Right cardiac atrium (tissue), 5 donors: Measurements from ENCODE around the gene MINAR1. TPM values are rescaled to one million over a fixed set of nuclear protein-coding genes. Genes with fewer than 3 reads are reported as not detected.
"Not testable (repeated sequence)": the region's sequence is repeated elsewhere in the genome, so short reads cannot be mapped to it uniquely, and the experiment has no call there.

ENCODE experiments used
- ATAC-seq, 2 donors: fragments of 200-7000 bp; cut with Tn5 transposase; one replicate each; pipeline versions ENCODE4 v1.8.0 to v1.9.1; 2020; ENCODE audit warnings: moderate library complexity in 2 of 2, mild to moderate bottlenecking in 1 of 2
- DNase-seq, 3 donors: peaks; one replicate each; pipeline ENCODE4 v3.0.0-alpha.2; 2020
- H3K27ac ChIP-seq: one replicate; pipeline ENCODE4 v1.5.1; 2013; ENCODE audit warnings: mild to moderate bottlenecking, low read length, control low read depth, moderate library complexity
- H3K27me3 ChIP-seq: one replicate; pipeline ENCODE4 v1.6.1; 2013; ENCODE audit not compliant: control insufficient read depth, insufficient read depth
- H3K4me1 ChIP-seq: one replicate; pipeline ENCODE4 v1.6.1; 2013; ENCODE audit warnings: low read length; ENCODE audit not compliant: control insufficient read depth, insufficient read depth
- H3K4me3 ChIP-seq: one replicate; pipeline ENCODE4 v1.5.1; 2013; ENCODE audit warnings: low read length, control low read depth
- H3K9me3 ChIP-seq: one replicate; pipeline ENCODE4 v1.6.1; 2013; ENCODE audit warnings: low read length; ENCODE audit not compliant: control insufficient read depth
- WGBS: extraction: QIAGEN DNeasy Blood & Tissue Kit; methylation state at CpG from one replicate; pipeline ENCODE4 v1.1.7; 2013; 5-methylcytosine and 5-hydroxymethylcytosine counted together
- intact Hi-C, 4 donors: fragments of 100-400 bp; cut with DNase I; formaldehyde crosslinking; loops; one replicate each; pipeline versions ENCODE4 v1.11.0 to v1.14.0; 2022 to 2023
- polyA plus RNA-seq: library from polyadenylated mRNA; stranded (reverse); fragments of 200-250 nt; gene quantifications from one replicate; pipeline ENCODE4 v1.2.3, GENCODE V29; 2013
- total RNA-seq, 4 donors: library from RNA; stranded (reverse); fragmentation: NEBNext Ultra II Directional; extraction: Animal tissue kit (Norgen Biotek cat#: 25700); gene quantifications; one replicate each; pipeline ENCODE4 v1.2.1, GENCODE V29; 2021
- donor health status: healthy with polysubstance abuse.
- donor health status: DM: no; HTN: yes; CAD: no.
- donor health status: DM: no; HTN: no; CAD: no.
- donor health status: DM: no; HTN: yes; CAD: no; lungs with severe emphysema.
- donor health status: DM: yes; HTN: yes; CAD: no.

Gene MINAR1
- total and polyA plus RNA-seq, 5 donors: 0.05 to 0.36 (median 0.11) TPM

GRCh38 chr15:79408041-79408440, 24.1 kb upstream of the MINAR1 start:
- intact Hi-C loops: no loop called here
- Histone ChIP-seq H3K9me3 (no peaks in the 10 kb centered on the region), H3K4me3 (no peak overlapping the region), H3K27ac (no peak overlapping the region), H3K27me3 (no peaks in the 10 kb centered on the region), H3K4me1 (no peaks in the 10 kb centered on the region)
- no peak for DNase-seq
- 68% methylated on average over 5 of the region's 5 CpGs for WGBS
- ATAC-seq: no peak

- H3K4me3 ChIP-seq: no peak overlapping the region
- ATAC-seq (no peak), DNase-seq (no peak)
- H3K27me3 ChIP-seq: no peaks in the 10 kb centered on the region
- H3K9me3 ChIP-seq: no peaks in the 10 kb centered on the region
- no peaks in the 10 kb centered on the region for H3K4me1 ChIP-seq
- no peak overlapping the region for H3K27ac ChIP-seq
- 87% methylated on average over 2 of the region's 2 CpGs for WGBS
- intact Hi-C loops: no loop called here
These were observed 21.9 kb upstream of the MINAR1 start for GRCh38 chr15:79410237-79410636.

- Histone ChIP-seq H3K27me3 (no peaks in the 10 kb centered on the region), H3K27ac (no peak overlapping the region), H3K4me3 (no peak overlapping the region), H3K4me1 (no peaks in the 10 kb centered on the region), H3K9me3 (no peaks in the 10 kb centered on the region)
- DNase-seq (no peak), ATAC-seq (peak in 1 of 2 donors; percentile 11)
- WGBS: 85% methylated on average over 3 of the region's 3 CpGs
- intact Hi-C loops: no loop called here
These were observed 20.1 kb upstream of the MINAR1 start for GRCh38 chr15:79412010-79412409.

GRCh38 chr15:79412429-79412828, 19.7 kb upstream of the MINAR1 start:
- no peaks in the 10 kb centered on the region for H3K27me3 ChIP-seq
- H3K4me1 ChIP-seq: no peaks in the 10 kb centered on the region
- no peak overlapping the region for H3K27ac ChIP-seq
- WGBS: 97% methylated on average over 6 of the region's 6 CpGs
- no peaks in the 10 kb centered on the region for H3K9me3 ChIP-seq
- ATAC-seq: no peak
- H3K4me3 ChIP-seq: no peak overlapping the region
- intact Hi-C loops: no loop called here
- DNase-seq: peak in 1 of 3 donors; percentile 33

- no peaks in the 10 kb centered on the region for H3K27me3 ChIP-seq
- H3K4me1 ChIP-seq: no peaks in the 10 kb centered on the region
- WGBS: over 99% methylated on average over 2 of the region's 2 CpGs
- ATAC-seq: no peak
- H3K4me3 ChIP-seq: no peak overlapping the region
- H3K27ac ChIP-seq: no peak overlapping the region
- intact Hi-C loops: no loop called here
- H3K9me3 ChIP-seq: no peaks in the 10 kb centered on the region
- DNase-seq: no peak
These were observed 15.3 kb upstream of the MINAR1 start for GRCh38 chr15:79416876-79417275.

GRCh38 chr15:79418693-79419279, 13.3 kb upstream of the MINAR1 start:
- Histone ChIP-seq H3K27me3 (no peaks in the 10 kb centered on the region), H3K4me3 (no peak overlapping the region), H3K9me3 (no peaks in the 10 kb centered on the region), H3K27ac (no peak overlapping the region), H3K4me1 (no peaks in the 10 kb centered on the region)
- 33% methylated on average over 9 of the region's 9 CpGs for WGBS
- DNase-seq (peak in 2 of 3 donors; percentile 52 to 63), ATAC-seq (no peak)
- intact Hi-C loops: no loop called here

- Histone ChIP-seq H3K9me3 (no peaks in the 10 kb centered on the region), H3K27me3 (peaks cover 3% of the 10 kb centered on the region)
- intact Hi-C loops: no loop called here
These were observed 6.4 kb upstream of the MINAR1 start for GRCh38 chr15:79425591-79426295.

GRCh38 chr15:79426899-79427298, 5.2 kb upstream of the MINAR1 start:
- H3K4me3 ChIP-seq, H3K27ac ChIP-seq, H3K4me1 ChIP-seq, intact Hi-C loops, ATAC-seq, H3K9me3 ChIP-seq, H3K27me3 ChIP-seq, DNase-seq: not testable (repeated sequence)
- WGBS: 94% methylated on average over 2 of the region's 2 CpGs

More at GRCh38 chr15:79425591-79426295, 6.4 kb upstream of the MINAR1 start:
- H3K4me3 ChIP-seq: no peak overlapping the region
- DNase-seq (no peak), ATAC-seq (no peak)
- H3K27ac ChIP-seq: no peak overlapping the region
- H3K4me1 ChIP-seq: no peaks in the 10 kb centered on the region
- 74% methylated on average over 10 of the region's 10 CpGs for WGBS

GRCh38 chr15:79427781-79428598, 4.1 kb upstream of the MINAR1 start:
- intact Hi-C loops: no loop called here
- Histone ChIP-seq H3K27ac (no peak overlapping the region), H3K9me3 (no peaks in the 10 kb centered on the region), H3K27me3 (peaks cover 3% of the 10 kb centered on the region), H3K4me1 (no peaks in the 10 kb centered on the region), H3K4me3 (no peak overlapping the region)
- ATAC-seq (no peak), DNase-seq (no peak)
- 55% methylated on average over 5 of the region's 5 CpGs for WGBS

- peak overlapping the region; percentile 34 for H3K4me3 ChIP-seq
- H3K9me3 ChIP-seq: no peaks in the 10 kb centered on the region
- intact Hi-C loops: no loop called here
- H3K27me3 ChIP-seq: peaks cover 7% of the 10 kb centered on the region
- peak in 1 of 2 donors; percentile 7 for ATAC-seq
- 24% methylated on average over 14 of the region's 14 CpGs for WGBS
- H3K4me1 ChIP-seq: no peaks in the 10 kb centered on the region
- H3K27ac ChIP-seq: no peak overlapping the region
- DNase-seq: no peak
These were observed 1.1 kb upstream of the MINAR1 start for GRCh38 chr15:79430901-79431635.
